HCT116 (cell line): Measurements from ENCODE around the gene AKAP12. TPM values are rescaled to one million over a fixed set of nuclear protein-coding genes. Genes with fewer than 3 reads are reported as not detected.
A peak's percentile ranks its signal among the peaks of the same experiment; 100 is the strongest.

Experiments
- ATAC-seq: fragments of 200-7000 bp; cut with Tn5 transposase; 2 replicates; pipeline ENCODE4 v1.9.1; 2020; ENCODE audit warnings: mild to moderate bottlenecking, moderate library complexity
- BruUV-seq: library from RNA; stranded (reverse); fragments of 400-500 nt; replicated peaks from 2 replicates; lab custom pipeline; 2021; lab: Mats Ljungman, UMichigan
- CTCF ChIA-PET: fragments of 300-600 bp; sonication (Branson Sonifier 250); formaldehyde crosslinking; loops from one replicate; lab custom pipeline; 2021; ENCODE audit warnings: antibody characterized with exemption; lab: Charles Lee
- POLR2A ChIA-PET: fragments of 300-600, 350-600 bp; sonication (Branson Sonifier 250); formaldehyde crosslinking; loops from one replicate; lab custom pipeline; 2021; ENCODE audit warnings: antibody characterized with exemption; lab: Charles Lee
- RAD21 ChIA-PET, 2 experiments: fragments of 300-600 bp; sonication (Branson Sonifier 250); formaldehyde crosslinking; loops; one replicate each; lab custom pipeline; 2023; ENCODE audit warnings: low total read pairs in 2 of 2; ENCODE audit not compliant: uncharacterized antibody in 2 of 2, unreplicated experiment in 2 of 2, low non-redundant PET in 1 of 2; lab: Charles Lee
- DNase-seq: peaks from one replicate; pipeline ENCODE4 v3.0.0-alpha.2; 2010; ENCODE audit warnings: low read depth, low spot score
- H2AFZ ChIP-seq: fragments of 200-600 bp; shearing (Covaris generic), sonication (generic); 2 replicates; pipeline ENCODE4 v1.6.1; 2017; ENCODE audit warnings: low read depth, mixed run types, mixed read lengths, antibody characterized with exemption, low read length; ENCODE audit not compliant: poor library complexity, severe bottlenecking
- H3K27ac ChIP-seq: 2 replicates; pipeline ENCODE4 v1.5.1; 2012; ENCODE audit warnings: low read depth, low read length
- H3K27me3 ChIP-seq: fragments of 200-600 bp; sonication (generic); 2 replicates; pipeline ENCODE4 v1.6.1; 2016; ENCODE audit warnings: mixed run types, low read length, mixed read lengths; ENCODE audit not compliant: insufficient read depth
- H3K36me3 ChIP-seq, 2 experiments: fragments of 200-500 bp in 1 of 2; fragments of 200-600 bp in 1 of 2; sonication (Bioruptor generic) in 1 of 2; sonication (generic) in 1 of 2; 2 replicates each; pipeline versions ENCODE4 v1.5.1 to v1.6.1; 2014 to 2016; ENCODE audit warnings: low read length in 2 of 2, inconsistent platforms in 1 of 2, mixed read lengths in 1 of 2, mixed run types in 1 of 2; ENCODE audit not compliant: insufficient read depth in 2 of 2, control insufficient read depth in 1 of 2
- H3K4me1 ChIP-seq, 2 experiments: fragments of 200-600 bp in 1 of 2; sonication (generic) in 1 of 2; 2 replicates each; pipeline versions ENCODE4 v1.5.1 to v1.6.1; 2012 to 2017; ENCODE audit warnings: low read length in 2 of 2, inconsistent platforms in 1 of 2, mild to moderate bottlenecking in 1 of 2, mixed read lengths in 1 of 2, mixed run types in 1 of 2, moderate library complexity in 1 of 2; ENCODE audit not compliant: insufficient read depth in 2 of 2, control insufficient read depth in 1 of 2
- H3K4me2 ChIP-seq: fragments of 200-600 bp; sonication (generic); 2 replicates; pipeline ENCODE4 v1.6.1; 2017; ENCODE audit warnings: mixed run types, low read length, mixed read lengths
- H3K4me3 ChIP-seq, 2 experiments: fragments of 200-600 bp in 1 of 2; sonication (generic) in 1 of 2; replicated peaks in 1 of 2; 2 replicates each; pipeline ENCODE4 v1.5.1; 2011 to 2016; ENCODE audit warnings: low read length in 2 of 2, control low read depth in 1 of 2, low read depth in 1 of 2, mild to moderate bottlenecking in 1 of 2, mixed read lengths in 1 of 2, mixed run types in 1 of 2
- H3K79me2 ChIP-seq: fragments of 200-600 bp; sonication (generic); 2 replicates; pipeline ENCODE4 v1.6.1; 2017; ENCODE audit warnings: mild to moderate bottlenecking, mixed run types, low read length, moderate library complexity, mixed read lengths; ENCODE audit not compliant: insufficient read depth
- H3K9ac ChIP-seq: fragments of 200-600 bp; sonication (generic); 2 replicates; pipeline ENCODE4 v1.6.1; 2016; ENCODE audit warnings: low read length, mixed read lengths
- H3K9me2 ChIP-seq: fragments of 200-600 bp; sonication (generic), shearing (Covaris generic); 2 replicates; pipeline ENCODE4 v1.6.1; 2017; ENCODE audit warnings: mixed run types, mild to moderate bottlenecking, moderate library complexity; ENCODE audit not compliant: insufficient read depth
- H3K9me3 ChIP-seq, 2 experiments: fragments of 200-500 bp in 1 of 2; fragments of 200-600 bp in 1 of 2; sonication (Bioruptor generic) in 1 of 2; sonication (generic) in 1 of 2; 2 replicates each; pipeline ENCODE4 v1.6.1; 2014 to 2017; ENCODE audit warnings: low read length in 2 of 2, mixed read lengths in 2 of 2, inconsistent platforms in 1 of 2, low read depth in 1 of 2, mild to moderate bottlenecking in 1 of 2, mixed run types in 1 of 2, moderate library complexity in 1 of 2; ENCODE audit not compliant: control insufficient read depth in 1 of 2, insufficient read depth in 1 of 2
- H4K20me1 ChIP-seq: fragments of 200-600 bp; sonication (generic), shearing (Covaris generic); 2 replicates; pipeline ENCODE4 v1.6.1; 2017; ENCODE audit warnings: mixed run types, mild to moderate bottlenecking, moderate library complexity; ENCODE audit not compliant: insufficient read depth
- CEBPB ChIP-seq: IDR thresholded peaks from 2 replicates; pipeline ENCODE4 v1.6.1; 2012; ENCODE audit warnings: low read depth
- FOSL1 ChIP-seq: IDR thresholded peaks from 2 replicates; pipeline ENCODE4 v1.6.1; 2012; ENCODE audit warnings: low read depth
- SP1 ChIP-seq: IDR thresholded peaks from 2 replicates; pipeline ENCODE4 v1.6.1; 2012; ENCODE audit warnings: low read depth
- intact Hi-C: fragments of 100-400 bp; cut with micrococcal nuclease; formaldehyde crosslinking; loops from 2 replicates; pipeline ENCODE4 v1.10.0; 2022
- total RNA-seq: library from RNA; stranded (reverse); gene quantifications from one replicate; pipeline ENCODE4 v1.2.1, GENCODE V29; 2021; ENCODE audit not compliant: unreplicated experiment

Gene AKAP12
- total RNA-seq, 1 experiment from 2014 or later, result 1,220 TPM

- ChIA-PET POLR2A (no interaction called here), CTCF (no interaction called here), RAD21 (no interaction called here)
- peak; percentile 69 for TF ChIP-seq CEBPB
- TF ChIP-seq SP1, result no peak
- intact Hi-C loops, result loop anchor here (5.0 kb wide), 3 partner anchors 79 to 139 kb away; no protein-coding TSS in a partner anchor
- no peaks in the 10 kb centered on the region for H3K9me3 ChIP-seq
- H4K20me1 ChIP-seq, result no peaks in the 10 kb centered on the region
- H3K9me2 ChIP-seq, result no peaks in the 10 kb centered on the region
- no peak overlapping the region for H3K27ac ChIP-seq
- no peaks in the 10 kb centered on the region for H3K36me3 ChIP-seq
- no peak overlapping the region for H3K4me2 ChIP-seq
- no peak overlapping the region for H2AFZ ChIP-seq
- DNase-seq (no peak), ATAC-seq (no peak)
- H3K4me1 ChIP-seq, result peaks cover 9 to 32% of the 10 kb centered on the region in 2 experiments
- no peaks in the 10 kb centered on the region for H3K27me3 ChIP-seq
- BruUV-seq, result no TSS peak
- no peaks in the 10 kb centered on the region for H3K79me2 ChIP-seq
- H3K4me3 ChIP-seq, result no peak overlapping the region
- no peak overlapping the region for H3K9ac ChIP-seq
These were observed 33.8 kb upstream of the AKAP12 start for GRCh38 chr6:151205721-151206600.

GRCh38 chr6:151207674-151208073 lies 32.1 kb upstream of the AKAP12 start:
- TF ChIP-seq FOSL1, result no peak
- BruUV-seq, result no TSS peak
- Histone ChIP-seq H3K79me2 (no peaks in the 10 kb centered on the region), H3K9ac (peak overlapping the region; percentile 50; the same call in 1 of the 2 replicates), H3K4me1 (peaks cover 9 to 32% of the 10 kb centered on the region in 2 experiments), H3K27ac (no peak overlapping the region), H3K9me2 (no peaks in the 10 kb centered on the region), H2AFZ (no peak overlapping the region), H3K36me3 (no peaks in the 10 kb centered on the region), H3K27me3 (no peaks in the 10 kb centered on the region), H3K4me2 (peak overlapping the region; percentile 79), H3K9me3 (peaks cover 0 to 5% of the 10 kb centered on the region in 2 experiments; a peak in 1 of 4 replicates), H3K4me3 (0 out of 4 replicates have a peak overlapping the region, but pooled peaks of 1 of the 2 experiments have one; percentile 51), H4K20me1 (no peaks in the 10 kb centered on the region)
- ChIA-PET POLR2A (no interaction called here), RAD21 (no interaction called here), CTCF (no interaction called here)
- DNase-seq (no peak), ATAC-seq (no peak)
- intact Hi-C loops, result loop anchor here (5.0 kb wide), 3 partner anchors 80 to 140 kb away; no protein-coding TSS in a partner anchor
